ENCODE results near the gene B3GALT4. TPM values are rescaled to one million over a fixed set of nuclear protein-coding genes. Genes with fewer than 3 reads are reported as not detected.
A peak's percentile ranks its signal among the peaks of the same experiment; 100 is the strongest.

B3GALT4 gene
- total and polyA plus RNA-seq, 2 of the 13 experiments (the other 11 are each of a cell fraction or from before 2014, with no cell fraction given): 0.04 to 0.27 TPM

DNA sequence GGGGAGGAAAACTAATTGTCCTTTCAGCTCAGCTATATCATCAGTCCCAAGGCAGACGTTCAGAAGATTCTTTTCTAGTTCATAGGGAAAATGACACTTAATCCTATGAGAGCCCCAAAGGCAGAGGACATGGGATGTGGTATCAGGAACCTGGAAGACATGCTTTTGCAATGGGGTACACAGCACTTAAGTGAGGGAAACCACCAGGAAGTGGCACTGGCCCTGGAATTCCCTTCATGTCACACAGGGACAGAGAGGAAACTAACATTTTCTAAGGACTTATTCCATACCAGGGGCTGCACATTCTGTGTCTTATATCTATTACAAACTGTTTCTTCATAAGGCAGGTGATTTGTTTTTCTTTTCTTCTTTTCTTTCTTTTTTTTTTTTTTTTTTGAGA is 33.4 kb upstream of the B3GALT4 start (continued):
- no peak for TF ChIP-seq HOXA9 (CRISPR knock-in tag; IDR thresholded peaks at IDR 0.05; ENCODE audit: borderline replicate concordance)
- TF ChIP-seq HNRNPL (IDR thresholded peaks at IDR 0.05; ENCODE audit: low read depth, low read length): no peak
- TF ChIP-seq, protein P1, sequence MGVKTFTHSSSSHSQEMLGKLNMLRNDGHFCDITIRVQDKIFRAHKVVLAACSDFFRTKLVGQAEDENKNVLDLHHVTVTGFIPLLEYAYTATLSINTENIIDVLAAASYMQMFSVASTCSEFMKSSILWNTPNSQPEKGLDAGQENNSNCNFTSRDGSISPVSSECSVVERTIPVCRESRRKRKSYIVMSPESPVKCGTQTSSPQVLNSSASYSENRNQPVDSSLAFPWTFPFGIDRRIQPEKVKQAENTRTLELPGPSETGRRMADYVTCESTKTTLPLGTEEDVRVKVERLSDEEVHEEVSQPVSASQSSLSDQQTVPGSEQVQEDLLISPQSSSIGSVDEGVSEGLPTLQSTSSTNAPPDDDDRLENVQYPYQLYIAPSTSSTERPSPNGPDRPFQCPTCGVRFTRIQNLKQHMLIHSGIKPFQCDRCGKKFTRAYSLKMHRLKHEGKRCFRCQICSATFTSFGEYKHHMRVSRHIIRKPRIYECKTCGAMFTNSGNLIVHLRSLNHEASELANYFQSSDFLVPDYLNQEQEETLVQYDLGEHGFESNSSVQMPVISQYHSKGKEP (CRISPR knock-in tag; IDR thresholded peaks at IDR 0.05): no peak

DNA sequence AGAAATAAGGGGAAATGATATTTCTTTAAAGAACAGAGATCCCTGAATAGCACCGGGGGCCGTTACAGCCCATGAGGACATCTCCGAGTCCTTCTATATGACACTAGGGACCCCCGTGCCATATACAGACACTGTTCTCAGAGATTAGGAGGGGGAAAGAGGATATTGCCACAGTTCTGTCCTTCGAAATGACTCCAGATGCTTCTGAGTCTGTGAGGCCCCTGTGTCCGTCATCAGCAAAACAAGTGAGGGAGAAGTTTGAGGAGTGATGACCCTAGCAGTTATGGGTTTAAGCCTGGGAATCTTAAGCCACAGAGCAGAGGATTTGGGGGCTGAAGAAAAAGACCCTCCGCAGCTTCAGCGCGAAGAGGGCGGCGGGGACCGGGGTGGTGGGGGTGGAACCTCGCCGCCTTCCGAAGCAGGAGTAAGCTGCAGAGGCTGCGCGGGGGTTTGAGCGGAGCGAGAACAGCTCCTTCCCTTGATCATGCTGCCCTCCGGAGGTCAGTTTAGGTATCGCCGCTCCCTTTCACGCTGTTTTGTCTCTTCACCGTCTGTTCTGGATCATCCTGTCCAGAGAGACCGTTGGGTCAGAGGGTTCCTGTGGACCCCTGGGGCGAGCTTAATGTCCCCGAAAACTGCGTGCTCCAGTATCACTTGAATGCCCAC is 28.8 kb upstream of the B3GALT4 start:
- ChIA-PET POLR2A (interaction anchor here (0.6 to 5.1 kb wide), 23 partner anchors 10 to 1446 kb away, joined by 3 to 94 read pairs (median 6); partner anchors contain the start of genes HSD17B8, PFDN6, RING1 and RPS18), CTCF (ENCODE audit: low intra/inter-chr PET ratio, low total read pairs) (interaction anchor here (1.0 to 3.1 kb wide), 9 partner anchors 43 to 233 kb away, joined by 4 to 19 read pairs (median 6); partner anchors contain the start of genes HSD17B8, RXRB and SLC39A7)
- Histone ChIP-seq H4K20me1 (ENCODE audit: insufficient read depth, low read length) (no peaks in the 10 kb centered on the region), H3K79me2 (ENCODE audit: insufficient read depth, low read length) (no peaks in the 10 kb centered on the region), H3K27ac (ENCODE audit: extremely low read length, insufficient read depth, low read length) (peak overlapping the region; percentile 81), H3K4me1 (ENCODE audit: insufficient read depth, low read length) (peaks cover 29% of the 10 kb centered on the region), H3K9me3 (ENCODE audit: low read length) (no peaks in the 10 kb centered on the region), H3K27me3 (ENCODE audit: control insufficient read depth in 1 of 2, insufficient read depth in 2 of 2, low read length in 2 of 2) (peaks cover 0 to 4% of the 10 kb centered on the region in 2 experiments; a peak in 1 of 5 replicates), H3K4me3 (replicated peaks in 1 of 3; ENCODE audit: insufficient read depth in 1 of 3, low read depth in 2 of 3, low read length in 3 of 3) (peak overlapping the region; percentile 51 to 89 (median 64)), H3K36me3 (replicated peaks in 1 of 2; ENCODE audit: control insufficient read depth in 1 of 2, insufficient read depth in 2 of 2, low read length in 2 of 2) (peaks cover 0 to 2% of the 10 kb centered on the region in 2 experiments; a peak in 3 of 5 replicates), H2AFZ (ENCODE audit: low read length) (peak overlapping the region; percentile 25), H3K4me2 (ENCODE audit: low read depth, low read length) (peak overlapping the region; percentile 100), H3K9ac (ENCODE audit: insufficient read depth, low read depth, low read length) (peak overlapping the region; percentile 75)
- 15% methylated on average over 15 of the region's 28 CpGs for WGBS (ENCODE audit: low lambda C conversion rate)
- no TSS peak for BruUV-seq (replicated peaks)
- DNase-seq (ENCODE audit: low spot score): peak; percentile 80
- intact Hi-C loops (cut with micrococcal nuclease; ENCODE audit: unreplicated experiment): loop anchor here (2.0 kb wide), 4 partner anchors 47 to 233 kb away; partner anchors contain the start of genes RXRB and SLC39A7
- in situ Hi-C loops (cut with HindIII; ENCODE audit: extremely low pct_ligation_motif_present, low pct_unique_long_range_greater_than_20kb): loop anchor here (5.0 kb wide), 4 partner anchors 46 to 231 kb away; partner anchors contain the start of genes HSD17B8, RXRB and SLC39A7
- peak; percentile 80 for FAIRE-seq
- peak; percentile 72 for ATAC-seq
- TF ChIP-seq, protein P2, sequence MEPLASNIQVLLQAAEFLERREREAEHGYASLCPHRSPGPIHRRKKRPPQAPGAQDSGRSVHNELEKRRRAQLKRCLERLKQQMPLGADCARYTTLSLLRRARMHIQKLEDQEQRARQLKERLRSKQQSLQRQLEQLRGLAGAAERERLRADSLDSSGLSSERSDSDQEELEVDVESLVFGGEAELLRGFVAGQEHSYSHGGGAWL (CRISPR knock-in tag; IDR thresholded peaks at IDR 0.05): peak; percentile 76
- TF ChIP-seq ATF7-NPFF (CRISPR knock-in tag; IDR thresholded peaks at IDR 0.05; ENCODE audit: low read depth) (no peak), ZFP37 (CRISPR knock-in tag; IDR thresholded peaks at IDR 0.05; ENCODE audit: borderline replicate concordance) (no peak), ZNF431 (CRISPR knock-in tag; IDR thresholded peaks at IDR 0.05; ENCODE audit: borderline replicate concordance, low read depth) (no peak), RORA (CRISPR knock-in tag; IDR thresholded peaks at IDR 0.05) (no peak), ATAD3A (CRISPR knock-in tag; IDR thresholded peaks at IDR 0.05) (peak; percentile 54; the same call in 1 of the 2 replicates), SALL2 (CRISPR knock-in tag; IDR thresholded peaks at IDR 0.05) (peak; percentile 29; the same call in 1 of the 2 replicates), ZBTB7B (CRISPR knock-in tag; IDR thresholded peaks at IDR 0.05) (peak; percentile 53; the same call in 1 of the 2 replicates), ISL2 (CRISPR knock-in tag; IDR thresholded peaks at IDR 0.05) (no peak)
- TF ChIP-seq, protein P3, sequence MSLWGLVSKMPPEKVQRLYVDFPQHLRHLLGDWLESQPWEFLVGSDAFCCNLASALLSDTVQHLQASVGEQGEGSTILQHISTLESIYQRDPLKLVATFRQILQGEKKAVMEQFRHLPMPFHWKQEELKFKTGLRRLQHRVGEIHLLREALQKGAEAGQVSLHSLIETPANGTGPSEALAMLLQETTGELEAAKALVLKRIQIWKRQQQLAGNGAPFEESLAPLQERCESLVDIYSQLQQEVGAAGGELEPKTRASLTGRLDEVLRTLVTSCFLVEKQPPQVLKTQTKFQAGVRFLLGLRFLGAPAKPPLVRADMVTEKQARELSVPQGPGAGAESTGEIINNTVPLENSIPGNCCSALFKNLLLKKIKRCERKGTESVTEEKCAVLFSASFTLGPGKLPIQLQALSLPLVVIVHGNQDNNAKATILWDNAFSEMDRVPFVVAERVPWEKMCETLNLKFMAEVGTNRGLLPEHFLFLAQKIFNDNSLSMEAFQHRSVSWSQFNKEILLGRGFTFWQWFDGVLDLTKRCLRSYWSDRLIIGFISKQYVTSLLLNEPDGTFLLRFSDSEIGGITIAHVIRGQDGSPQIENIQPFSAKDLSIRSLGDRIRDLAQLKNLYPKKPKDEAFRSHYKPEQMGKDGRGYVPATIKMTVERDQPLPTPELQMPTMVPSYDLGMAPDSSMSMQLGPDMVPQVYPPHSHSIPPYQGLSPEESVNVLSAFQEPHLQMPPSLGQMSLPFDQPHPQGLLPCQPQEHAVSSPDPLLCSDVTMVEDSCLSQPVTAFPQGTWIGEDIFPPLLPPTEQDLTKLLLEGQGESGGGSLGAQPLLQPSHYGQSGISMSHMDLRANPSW (CRISPR knock-in tag; IDR thresholded peaks at IDR 0.05; ENCODE audit: borderline replicate concordance): no peak
- TF ChIP-seq, protein P4, sequence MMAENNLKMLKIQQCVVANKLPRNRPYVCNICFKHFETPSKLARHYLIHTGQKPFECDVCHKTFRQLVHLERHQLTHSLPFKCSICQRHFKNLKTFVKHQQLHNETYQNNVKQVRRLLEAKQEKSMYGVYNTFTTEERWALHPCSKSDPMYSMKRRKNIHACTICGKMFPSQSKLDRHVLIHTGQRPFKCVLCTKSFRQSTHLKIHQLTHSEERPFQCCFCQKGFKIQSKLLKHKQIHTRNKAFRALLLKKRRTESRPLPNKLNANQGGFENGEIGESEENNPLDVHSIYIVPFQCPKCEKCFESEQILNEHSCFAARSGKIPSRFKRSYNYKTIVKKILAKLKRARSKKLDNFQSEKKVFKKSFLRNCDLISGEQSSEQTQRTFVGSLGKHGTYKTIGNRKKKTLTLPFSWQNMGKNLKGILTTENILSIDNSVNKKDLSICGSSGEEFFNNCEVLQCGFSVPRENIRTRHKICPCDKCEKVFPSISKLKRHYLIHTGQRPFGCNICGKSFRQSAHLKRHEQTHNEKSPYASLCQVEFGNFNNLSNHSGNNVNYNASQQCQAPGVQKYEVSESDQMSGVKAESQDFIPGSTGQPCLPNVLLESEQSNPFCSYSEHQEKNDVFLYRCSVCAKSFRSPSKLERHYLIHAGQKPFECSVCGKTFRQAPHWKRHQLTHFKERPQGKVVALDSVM (CRISPR knock-in tag; IDR thresholded peaks at IDR 0.05): no peak
